A549 (cell line): ENCODE data around the gene FILIP1L. TPM values are rescaled to one million over a fixed set of nuclear protein-coding genes. Genes with fewer than 3 reads are reported as not detected.

Source experiments
- ATAC-seq, 2 experiments: fragments of 200-7000 bp in 1 of 2; fragments of >200 bp in 1 of 2; cut with Nextera tagmentation in 1 of 2; cut with Tn5 transposase in 1 of 2; 3 replicates each; pipeline versions ENCODE4 v1.8.0 to v1.9.1; 2018 to 2020; ENCODE audit warnings: mild to moderate bottlenecking in 1 of 2, moderate library complexity in 1 of 2
- CTCF ChIA-PET: fragments of 300-600 bp; sonication (Branson Sonifier 250); formaldehyde crosslinking; extraction: SDS; loops from one replicate; lab custom pipeline; 2021; ENCODE audit warnings: antibody characterized with exemption, inconsistent platforms; lab: Yijun Ruan, JAX
- POLR2A ChIA-PET: fragments of 350-600 bp; formaldehyde crosslinking; extraction: SDS; loops from one replicate; lab custom pipeline; 2021; ENCODE audit warnings: antibody characterized with exemption, inconsistent platforms; lab: Yijun Ruan, JAX
- DNase-seq, 2 experiments: peaks; one replicate each; pipeline versions ENCODE4 v3.0.0 to v3.0.0-alpha.2; 2011 to 2016; ENCODE audit warnings: low read depth in 1 of 2, low spot score in 1 of 2
- FAIRE-seq: peaks from 2 replicates; lab custom pipeline; 2011; peaks lifted over from hg19 to GRCh38; lab: Jason Lieb, UNC
- H3K27ac ChIP-seq, 2 experiments: fragments of >200 bp; sonication (Bioruptor Twin); formaldehyde crosslinking; 3 replicates each; pipeline ENCODE4 v1.5.1; 2016 to 2017
- H3K4me1 ChIP-seq: fragments of >200 bp; sonication (Bioruptor Twin); formaldehyde crosslinking; 3 replicates; pipeline ENCODE4 v1.6.1; 2016
- H3K4me2 ChIP-seq: fragments of >200 bp; sonication (Bioruptor Twin); formaldehyde crosslinking; 3 replicates; pipeline ENCODE4 v1.6.1; 2016
- H3K4me3 ChIP-seq: fragments of >200 bp; sonication (Bioruptor Twin); formaldehyde crosslinking; 3 replicates; pipeline ENCODE4 v1.5.1; 2016
- H3K9me3 ChIP-seq: fragments of >200 bp; sonication (Bioruptor Twin); formaldehyde crosslinking; 3 replicates; pipeline ENCODE4 v1.6.1; 2016
- ATOH8 ChIP-seq: fragments of 250-450 bp; sonication (Bioruptor Pico); IDR thresholded peaks from 2 replicates; pipeline ENCODE4 v1.5.0; 2020; ENCODE audit warnings: low read depth, mild to moderate bottlenecking, moderate library complexity
- CBX8 ChIP-seq: fragments of 200-600 bp; sonication (generic); IDR thresholded peaks from 2 replicates; pipeline ENCODE4 v1.6.1; 2016
- CEBPB ChIP-seq, 2 experiments: fragments of >200 bp in 1 of 2; sonication (Bioruptor Twin) in 1 of 2; formaldehyde crosslinking in 1 of 2; IDR thresholded peaks; 2 replicates each; pipeline ENCODE4 v1.6.1; 2012 to 2016
- CHD4 ChIP-seq: fragments of 200-600 bp; sonication (generic); IDR thresholded peaks from 2 replicates; pipeline ENCODE4 v1.6.1; 2016; ENCODE audit warnings: antibody characterized with exemption, mild to moderate bottlenecking, borderline replicate concordance
- CTCF ChIP-seq: fragments of >200 bp; sonication (Bioruptor Twin); formaldehyde crosslinking; IDR thresholded peaks from 3 replicates; pipeline ENCODE4 v1.5.1; 2016
- EHF ChIP-seq: fragments of 250-450 bp; sonication (Bioruptor Pico); IDR thresholded peaks from 2 replicates; pipeline ENCODE4 v1.5.0; 2020; ENCODE audit warnings: mild to moderate bottlenecking
- EP300 ChIP-seq, 2 experiments: fragments of >200 bp; sonication (Bioruptor Twin); formaldehyde crosslinking; IDR thresholded peaks; 2 replicates in 1 of 2; 3 replicates in 1 of 2; pipeline ENCODE4 v1.6.1; 2016 to 2017
- HDAC2 ChIP-seq: fragments of 200-600 bp; sonication (generic); IDR thresholded peaks from 2 replicates; pipeline ENCODE4 v1.6.1; 2016
- HEYL ChIP-seq: fragments of 250-450 bp; sonication (Bioruptor Pico); IDR thresholded peaks from 2 replicates; pipeline ENCODE4 v1.8.0; 2021; ENCODE audit warnings: mild to moderate bottlenecking, moderate library complexity
- HMGXB4 ChIP-seq: fragments of 250-450 bp; sonication (Bioruptor Pico); IDR thresholded peaks from 2 replicates; pipeline ENCODE4 v1.5.0; 2021; ENCODE audit warnings: mild to moderate bottlenecking, moderate library complexity, borderline replicate concordance
- KDM5A ChIP-seq: fragments of 200-600 bp; sonication (generic); IDR thresholded peaks from 2 replicates; pipeline ENCODE4 v1.6.1; 2016; ENCODE audit warnings: antibody characterized with exemption, mild to moderate bottlenecking
- MAFK ChIP-seq: fragments of 450-650 bp; IDR thresholded peaks from 2 replicates; pipeline ENCODE4 v1.6.1; 2014; ENCODE audit not compliant: partially characterized antibody
- MAX ChIP-seq: IDR thresholded peaks from 2 replicates; pipeline ENCODE4 v1.6.1; 2012
- NFE2L2 ChIP-seq: fragments of 150-350 bp; conservative IDR thresholded peaks from 2 replicates; pipeline ENCODE4 v1.6.1; 2014; ENCODE audit warnings: low read length
- PHF8 ChIP-seq: fragments of 200-600 bp; sonication (generic); IDR thresholded peaks from 2 replicates; pipeline ENCODE4 v1.6.1; 2016; ENCODE audit warnings: low read depth, mild to moderate bottlenecking, antibody characterized with exemption, moderate library complexity, borderline replicate concordance
- RAD21 ChIP-seq, 2 experiments: fragments of >200 bp in 1 of 2; sonication (Bioruptor Twin) in 1 of 2; formaldehyde crosslinking in 1 of 2; IDR thresholded peaks in 1 of 2; conservative IDR thresholded peaks in 1 of 2; 2 replicates in 1 of 2; 3 replicates in 1 of 2; pipeline ENCODE4 v1.6.1; 2012 to 2018; ENCODE audit warnings: inconsistent platforms in 1 of 2
- REST ChIP-seq: fragments of 200-600 bp; sonication (generic); IDR thresholded peaks from 2 replicates; pipeline ENCODE4 v1.6.1; 2016; ENCODE audit warnings: antibody characterized with exemption, mild to moderate bottlenecking, moderate library complexity
- RFX5 ChIP-seq: fragments of 450-650 bp; IDR thresholded peaks from 2 replicates; pipeline ENCODE4 v1.7.1; 2014; ENCODE audit warnings: antibody characterized with exemption, mild to moderate bottlenecking, moderate library complexity
- SREBF2 ChIP-seq: fragments of 450-650 bp; IDR thresholded peaks from 2 replicates; pipeline ENCODE4 v1.6.1; 2014; ENCODE audit warnings: mild to moderate bottlenecking, moderate library complexity
- TFCP2L1 ChIP-seq: fragments of 250-450 bp; sonication (Bioruptor Pico); IDR thresholded peaks from 2 replicates; pipeline ENCODE4 v1.5.0; 2021; ENCODE audit warnings: mild to moderate bottlenecking
- ZC3H11A ChIP-seq: fragments of 450-650 bp; IDR thresholded peaks from 2 replicates; pipeline ENCODE4 v1.6.1; 2014; ENCODE audit warnings: antibody characterized with exemption, mild to moderate bottlenecking
- ZFP36 ChIP-seq: fragments of 450-650 bp; IDR thresholded peaks from 2 replicates; pipeline ENCODE4 v1.6.1; 2014; ENCODE audit warnings: borderline replicate concordance; ENCODE audit not compliant: partially characterized antibody
- ZSCAN20 ChIP-seq: fragments of 250-450 bp; sonication (Bioruptor Pico); IDR thresholded peaks from 2 replicates; pipeline ENCODE4 v1.8.0; 2022; ENCODE audit warnings: mild to moderate bottlenecking, moderate library complexity
- WGBS: methylation state at CpG from one replicate; pipeline ENCODE4 v1.1.6; 2017; ENCODE audit errors: missing lambda C conversion rate; 5-methylcytosine and 5-hydroxymethylcytosine counted together
- polyA plus RNA-seq, 4 experiments: library from polyadenylated mRNA; depleted of rRNA in 3 of 4; stranded (reverse); fragments of >200 nt; fragmentation: RNase III in 1 of 4; extraction: RNeasy Plus Mini Kit Qiagen cat#74134 plus additional on column Dnase treatment in 1 of 4; gene quantifications; 2 replicates in 3 of 4; 3 replicates in 1 of 4; pipeline ENCODE4 v1.2.3, GENCODE V29; 2011 to 2017

The FILIP1L gene
- polyA plus RNA-seq, 2 of the 4 experiments (the other 2 are of a cell fraction), result 0.19 to 0.45 TPM

- H3K4me1 ChIP-seq, result no peaks in the 10 kb centered on the region
- TF ChIP-seq HMGXB4 (no peak), ZC3H11A (no peak), REST (no peak), MAFK (no peak), SREBF2 (no peak), KDM5A (no peak)
- H3K4me3 ChIP-seq, result no peak overlapping the region
- WGBS, result 74% methylated on average over 2 of the region's 2 CpGs
- H3K4me2 ChIP-seq, result no peak overlapping the region
- DNase-seq (no peak), ATAC-seq (no peak), FAIRE-seq (no peak)
- no peaks in the 10 kb centered on the region for H3K9me3 ChIP-seq
- ChIA-PET CTCF (no interaction called here), POLR2A (no interaction called here)
- H3K27ac ChIP-seq, result no peak overlapping the region
Observed at GRCh38 chr3:99984668-99985067, 129.6 kb downstream of the FILIP1L start.

GRCh38 chr3:99984139-99984538 is 130.2 kb downstream of the FILIP1L start:
- CTCF ChIA-PET, result no interaction called here
- no peak for FAIRE-seq

More at GRCh38 chr3:99984139-99984538, 130.2 kb downstream of the FILIP1L start:
- POLR2A ChIA-PET, result no interaction called here
- H3K4me3 ChIP-seq, result no peak overlapping the region
- no peak for ATAC-seq
- no peak for DNase-seq
- H3K4me1 ChIP-seq, result no peaks in the 10 kb centered on the region
- no peaks in the 10 kb centered on the region for H3K9me3 ChIP-seq
- H3K4me2 ChIP-seq, result no peak overlapping the region
- TF ChIP-seq TFCP2L1 (CRISPR knock-in tag), result no peak
- TF ChIP-seq CHD4, result no peak
- no peak for TF ChIP-seq RAD21 (conservative IDR thresholded peaks at IDR 0.05 in 1 of 2, IDR thresholded peaks at IDR 0.05 in 1 of 2)
- TF ChIP-seq RFX5, result no peak
- TF ChIP-seq CBX8, result no peak
- TF ChIP-seq ZFP36, result no peak
- no peak for TF ChIP-seq EHF (CRISPR knock-in tag)
- no peak for TF ChIP-seq CEBPB (IDR thresholded peaks at IDR 0.05)
- TF ChIP-seq EP300 (IDR thresholded peaks at IDR 0.05), result no peak
- TF ChIP-seq ZSCAN20 (CRISPR knock-in tag), result no peak
- no peak for TF ChIP-seq CTCF
- no peak for TF ChIP-seq HDAC2
- no peak for TF ChIP-seq NFE2L2
- no peak for TF ChIP-seq ATOH8
- TF ChIP-seq PHF8, result no peak
- no peak for TF ChIP-seq MAX
- no peak for TF ChIP-seq KDM5A
- no peak for TF ChIP-seq HEYL (CRISPR knock-in tag)
- no peak overlapping the region for H3K27ac ChIP-seq
